ENCODE results near the gene IL2RA.
"Not testable (repeated sequence)": the region's sequence is repeated elsewhere in the genome, so short reads cannot be mapped to it uniquely, and the experiment has no call there.

Gene IL2RA

DNA sequence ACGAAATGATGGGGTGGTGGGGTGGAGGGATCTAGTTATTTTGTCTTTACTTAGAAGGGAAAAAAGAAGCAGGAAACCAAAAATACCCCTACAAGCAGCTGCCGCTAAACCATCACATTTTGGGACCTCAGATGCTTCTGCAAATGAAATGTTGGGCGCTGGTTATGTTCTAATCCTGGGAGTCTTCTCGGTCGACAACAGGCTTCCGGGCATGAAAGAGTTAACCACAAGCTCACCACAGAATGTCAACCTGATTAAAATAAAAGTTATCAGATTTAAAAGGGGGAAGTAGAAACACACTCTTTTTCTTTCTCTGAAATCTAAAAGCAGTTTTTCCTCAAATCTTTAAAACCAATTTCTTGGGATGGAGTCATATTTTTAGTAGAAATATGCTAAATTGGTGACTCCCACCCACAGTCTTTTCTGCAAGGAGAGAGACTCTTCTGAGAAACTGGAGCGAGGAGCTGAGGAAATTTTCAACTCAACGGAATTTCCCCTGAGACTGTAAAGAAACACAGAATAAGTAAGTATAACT, 16.8 kb downstream of the IL2RA start:
- no peak overlapping the region for H3K4me3 ChIP-seq (ENCODE audit: low read depth, low read length)
- DNase-seq (ENCODE audit: low read depth) = no peak

DNA sequence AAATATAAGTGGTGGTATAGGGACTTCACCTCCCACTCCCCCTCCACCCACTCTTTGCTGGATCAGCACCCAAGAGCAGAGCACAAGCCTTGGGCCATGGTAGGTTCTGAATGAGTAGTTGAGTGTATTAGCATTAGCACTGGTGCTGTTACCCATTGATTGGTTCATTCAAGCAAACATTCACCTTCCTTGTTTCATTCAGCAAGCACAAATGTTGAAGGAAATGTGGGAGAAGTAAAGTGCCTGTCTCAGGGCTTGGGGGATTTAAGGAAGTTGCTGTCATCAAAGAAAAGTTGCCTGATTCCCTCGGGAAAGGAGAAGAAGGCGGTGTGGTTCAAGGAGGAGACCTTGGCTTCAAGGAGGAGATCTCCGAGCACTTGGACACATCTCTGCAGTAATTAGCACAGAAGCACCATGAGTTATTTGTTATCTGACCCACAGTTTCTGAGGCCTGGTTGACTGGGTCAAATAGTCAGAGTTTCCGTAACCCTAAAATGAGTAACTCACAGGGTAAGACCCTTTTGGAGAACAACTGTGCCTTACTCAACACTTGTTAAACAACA, 17.3 kb downstream of the IL2RA start:
- no peak overlapping the region for H3K4me3 ChIP-seq (ENCODE audit: low read depth, low read length)
- DNase-seq (ENCODE audit: low read depth) = no peak

DNA sequence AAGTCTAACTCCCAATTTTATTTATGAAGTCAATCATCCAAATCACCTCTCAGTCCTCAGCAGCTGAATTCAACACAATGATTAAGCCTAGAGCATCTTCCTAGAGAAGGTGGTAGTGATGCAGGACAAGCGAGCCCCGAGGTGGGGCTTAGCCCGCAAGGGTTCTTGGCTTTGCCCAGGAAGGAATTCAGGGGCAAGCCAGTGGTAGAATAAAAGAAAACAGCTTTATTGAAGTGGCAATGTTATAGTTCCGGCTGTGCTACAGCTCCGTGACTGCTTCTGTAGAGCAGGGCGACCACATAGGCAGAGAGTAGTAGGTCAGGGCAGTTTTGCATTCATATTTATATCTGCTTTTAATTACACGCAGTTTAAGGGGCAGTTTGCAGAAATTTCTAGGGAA, 18.1 kb downstream of the IL2RA start:
- DNase-seq (ENCODE audit: low read depth) = no peak

DNA sequence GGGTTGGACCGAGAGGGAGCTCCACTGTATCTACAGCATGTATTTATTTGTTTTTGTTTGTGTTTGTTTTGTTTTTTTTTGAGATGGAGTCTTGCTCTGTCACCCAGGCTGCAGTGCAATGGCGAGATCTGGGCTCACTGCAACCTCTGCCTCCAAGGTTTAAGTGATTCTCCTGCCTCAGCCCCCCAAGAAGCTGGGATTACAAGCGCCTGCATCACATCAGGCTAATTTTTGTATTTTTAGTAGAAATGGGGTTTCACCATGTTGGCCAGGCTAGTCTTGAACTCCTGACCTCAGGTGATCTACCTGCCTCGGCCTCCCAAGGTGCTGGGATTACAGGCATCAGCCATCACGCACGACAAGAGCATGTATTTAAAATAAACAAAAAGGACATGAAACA, 18.8 kb downstream of the IL2RA start:
- not testable (repeated sequence) for H3K4me3 ChIP-seq (ENCODE audit: low read depth, low read length); DNase-seq (ENCODE audit: low read depth)

More for the DNA sequence above, 18.1 kb downstream of the IL2RA start:
- H3K4me3 ChIP-seq (ENCODE audit: low read depth, low read length) = no peak overlapping the region

DNA sequence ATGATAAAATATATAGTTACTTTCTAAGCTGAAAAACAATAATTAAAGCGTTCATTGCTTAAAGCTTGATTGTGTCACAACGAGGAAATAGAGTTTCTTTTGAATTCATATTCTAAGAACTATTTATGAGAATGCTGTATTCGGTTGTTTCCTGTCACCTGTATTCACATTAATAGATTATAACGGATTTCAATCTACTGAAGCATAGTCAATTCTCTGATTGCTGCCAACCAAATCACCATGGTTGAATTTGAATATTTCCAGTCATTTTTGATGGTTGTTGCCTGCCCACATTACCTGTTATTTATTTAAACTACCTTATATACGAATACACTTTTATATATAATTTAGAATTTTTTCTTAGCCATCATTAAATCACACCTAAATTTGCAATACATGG, 22.0 kb downstream of the IL2RA start:
- H3K4me3 ChIP-seq (ENCODE audit: low read depth, low read length) = no peak overlapping the region
- DNase-seq (ENCODE audit: low read depth) = no peak

DNA sequence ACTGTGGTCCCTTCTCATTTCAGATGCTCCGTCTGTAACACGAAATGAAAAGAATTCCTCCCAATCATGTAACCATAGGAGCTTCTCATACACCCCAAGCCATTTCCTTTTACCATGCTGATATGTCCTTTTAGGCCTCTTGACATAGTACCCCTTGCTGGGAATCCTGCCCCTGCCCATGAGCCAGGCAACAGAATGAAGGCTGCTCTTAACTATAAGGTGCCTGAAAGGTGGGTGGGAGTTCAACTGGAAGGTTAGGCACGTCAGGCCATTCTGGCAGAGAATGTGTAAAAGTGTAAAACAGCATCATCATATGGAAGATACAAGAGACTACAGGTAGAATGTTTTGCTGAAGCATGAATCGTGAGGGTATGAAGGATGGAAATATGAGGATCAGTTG, 22.5 kb downstream of the IL2RA start:
- H3K4me3 ChIP-seq (ENCODE audit: low read depth, low read length) = no peak overlapping the region
- no peak for DNase-seq (ENCODE audit: low read depth)

DNA sequence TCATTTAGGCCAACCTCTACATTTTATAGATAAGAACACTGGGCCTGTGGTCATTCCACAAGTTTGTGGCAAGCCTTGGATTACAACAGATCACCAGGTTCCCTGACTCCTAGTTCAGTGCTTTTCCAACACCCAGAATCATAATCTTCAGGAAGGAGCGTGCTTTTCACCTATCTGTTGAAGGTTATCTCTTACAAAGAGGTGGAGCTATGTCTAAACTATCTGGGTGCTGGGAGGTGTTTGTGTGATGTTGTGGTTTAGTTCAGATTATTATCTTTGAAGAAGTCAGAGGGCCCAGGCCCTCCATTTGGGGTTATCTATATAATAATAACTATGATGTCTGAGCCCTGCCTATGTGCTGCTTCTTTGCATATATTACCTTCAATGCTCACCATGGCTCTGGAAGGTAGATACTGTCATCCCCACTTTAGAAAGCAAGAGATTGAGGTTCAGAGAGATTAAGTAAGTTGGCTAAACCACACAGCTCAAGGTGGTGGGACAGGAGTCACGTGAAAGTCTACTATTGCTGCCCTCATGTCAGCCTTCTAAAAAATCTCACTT, 24.0 kb downstream of the IL2RA start:
- DNase-seq (ENCODE audit: low read depth) = no peak
- H3K4me3 ChIP-seq (ENCODE audit: low read depth, low read length) = no peak overlapping the region

DNA sequence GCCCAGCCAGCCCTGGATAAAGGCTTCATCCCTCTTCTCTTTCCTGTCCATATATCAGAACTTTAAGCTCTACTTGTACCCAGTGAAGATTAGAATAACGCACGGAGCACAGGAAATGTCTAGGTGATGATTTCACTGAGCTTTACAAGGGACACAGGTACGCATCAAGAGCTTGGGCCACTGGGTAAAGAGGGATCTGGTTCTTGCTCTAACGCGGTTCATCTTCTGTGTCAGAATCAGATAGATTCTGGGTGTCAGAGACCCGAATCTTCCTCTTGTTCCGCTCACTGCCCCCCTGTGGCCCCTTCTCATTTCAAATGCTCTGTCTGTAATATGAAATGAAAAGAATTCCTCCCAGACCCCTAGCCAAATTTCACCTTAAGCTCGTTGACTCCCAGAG, 24.7 kb downstream of the IL2RA start:
- DNase-seq (ENCODE audit: low read depth) = no peak
- no peak overlapping the region for H3K4me3 ChIP-seq (ENCODE audit: low read depth, low read length)

DNA sequence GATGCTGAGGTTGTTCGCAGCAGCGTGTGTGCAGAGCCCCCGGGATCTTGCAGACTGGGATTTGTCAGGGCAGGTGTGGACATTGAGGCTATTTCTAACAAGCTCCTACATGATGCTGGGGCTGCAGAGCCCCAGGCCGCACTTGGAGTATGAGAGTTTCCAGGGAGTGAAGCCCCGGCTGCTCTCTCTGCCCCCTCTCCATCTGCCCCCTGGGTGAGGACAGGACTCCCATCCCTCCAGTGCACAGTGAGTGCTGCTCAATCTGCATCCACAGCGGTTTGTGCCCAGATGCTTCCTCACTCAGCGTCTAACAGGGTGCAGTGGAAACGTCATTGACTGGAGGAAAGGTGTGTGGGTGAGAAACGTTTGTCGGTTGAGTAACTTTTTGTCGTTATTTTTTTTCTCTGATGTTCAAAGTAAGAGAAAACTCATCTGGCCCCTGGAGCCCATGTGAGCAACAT, 25.3 kb downstream of the IL2RA start:
- no peak for DNase-seq (ENCODE audit: low read depth)
- no peak overlapping the region for H3K4me3 ChIP-seq (ENCODE audit: low read depth, low read length)

DNA sequence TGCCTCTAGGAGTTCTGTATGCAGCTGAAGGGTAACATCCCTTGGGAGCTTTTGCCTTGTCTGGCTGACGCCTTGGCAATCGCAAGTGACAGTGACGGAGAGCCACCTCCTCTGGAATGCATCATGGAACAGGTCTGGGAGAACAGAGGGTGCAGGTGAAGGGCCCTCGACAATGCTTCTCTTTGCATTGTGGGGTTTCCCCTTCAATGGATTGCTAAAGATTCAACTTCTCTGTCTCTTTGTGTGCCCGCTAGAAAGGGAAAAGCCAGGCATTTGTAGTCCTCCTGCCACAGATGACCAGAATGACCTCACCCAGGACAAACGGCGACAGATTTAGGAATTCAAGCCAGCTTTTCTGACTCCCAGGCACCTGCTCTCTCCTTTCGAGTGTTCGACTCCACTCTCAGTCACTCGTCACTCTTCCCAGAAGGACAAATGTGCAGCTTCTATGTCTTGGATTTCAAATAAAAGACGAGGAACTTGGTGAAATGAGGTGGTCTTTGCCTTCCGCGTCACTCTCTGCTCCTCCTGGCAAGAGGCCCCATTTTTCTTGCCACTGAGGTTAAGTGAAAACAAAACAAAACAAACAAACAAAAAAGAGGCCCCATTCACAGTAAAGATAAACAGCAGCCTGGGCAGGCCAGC, 26.1 kb downstream of the IL2RA start:
- DNase-seq (ENCODE audit: low read depth) = no peak

DNA sequence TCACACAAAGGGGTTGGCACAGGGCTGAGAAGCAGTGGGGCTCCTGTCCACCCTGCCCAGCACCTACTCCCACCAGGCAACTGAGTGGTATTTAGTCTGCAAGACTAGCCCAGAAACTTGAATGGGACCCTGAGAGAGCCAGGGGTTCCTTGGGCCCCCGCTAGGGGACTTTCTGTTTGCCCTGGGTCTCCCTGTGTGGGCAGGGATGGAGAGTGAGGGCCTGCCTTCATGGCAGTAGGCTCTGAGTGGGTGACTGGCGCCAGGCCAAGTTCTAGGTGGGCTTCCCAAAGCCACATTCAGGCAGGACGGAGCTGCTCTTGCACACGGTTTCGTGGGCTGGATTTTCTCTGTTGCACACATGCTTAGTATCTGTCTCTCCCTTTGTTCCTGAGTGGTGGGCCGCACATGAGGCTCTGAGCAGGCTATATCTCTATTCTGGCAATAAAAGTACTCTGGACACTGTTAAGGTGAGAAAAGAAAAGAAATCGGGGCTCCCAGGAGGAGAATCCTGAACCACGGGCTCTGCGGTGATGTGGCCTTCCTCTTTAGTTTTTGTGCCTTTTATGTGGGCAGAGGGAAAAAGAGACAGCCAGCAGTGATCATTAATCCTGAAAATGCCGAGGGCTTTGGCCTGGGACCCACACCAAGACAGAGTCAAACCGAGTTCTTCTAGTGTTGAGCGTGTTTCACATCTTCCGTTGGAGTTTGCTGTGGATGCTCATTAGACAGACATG, 26.9 kb downstream of the IL2RA start:
- no peak overlapping the region for H3K4me3 ChIP-seq (ENCODE audit: low read depth, low read length)
- DNase-seq (ENCODE audit: low read depth) = no peak

More for the DNA sequence above, 26.1 kb downstream of the IL2RA start:
- H3K4me3 ChIP-seq (ENCODE audit: low read depth, low read length) = no peak overlapping the region

DNA sequence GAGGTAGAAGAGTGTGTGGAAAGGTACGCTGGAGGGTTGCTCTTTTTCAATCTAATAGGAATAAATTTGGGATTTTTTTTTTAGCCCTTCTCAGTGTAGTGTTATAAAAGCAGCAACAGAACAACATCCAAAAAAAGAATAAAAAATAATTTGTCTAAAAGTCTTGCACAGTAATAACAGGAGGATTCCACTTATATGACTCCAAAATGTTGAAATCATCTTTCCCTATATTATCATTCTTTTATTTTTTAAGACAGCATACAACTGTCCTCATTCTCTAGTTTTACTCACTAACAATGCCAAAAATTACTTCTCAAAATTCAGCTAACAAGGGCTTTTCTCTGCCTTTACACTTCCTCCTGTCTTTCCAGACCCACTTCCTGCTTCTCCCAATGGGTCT, 27.8 kb downstream of the IL2RA start:
- no peak overlapping the region for H3K4me3 ChIP-seq (ENCODE audit: low read depth, low read length)
- DNase-seq (ENCODE audit: low read depth) = no peak

DNA sequence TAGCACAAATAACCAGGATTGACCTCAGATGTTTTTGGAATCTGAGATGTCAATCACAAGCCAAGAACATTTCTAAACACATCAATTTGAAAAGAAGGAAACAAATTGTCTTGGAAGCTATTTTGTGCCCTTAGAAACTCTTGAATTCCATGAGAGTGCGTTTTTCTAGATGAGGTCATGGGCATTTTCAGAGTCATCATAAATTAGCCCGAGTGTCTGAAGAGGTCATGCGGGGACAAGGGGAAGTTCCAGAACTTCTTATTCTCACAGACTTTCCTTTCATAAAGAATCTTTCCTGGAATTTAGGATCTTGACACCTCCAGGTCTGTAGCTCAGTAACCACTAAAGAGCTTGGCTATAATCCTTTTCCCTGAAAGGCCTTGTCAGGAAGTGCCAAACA, 28.2 kb downstream of the IL2RA start:
- DNase-seq (ENCODE audit: low read depth) = no peak
- no peak overlapping the region for H3K4me3 ChIP-seq (ENCODE audit: low read depth, low read length)

DNA sequence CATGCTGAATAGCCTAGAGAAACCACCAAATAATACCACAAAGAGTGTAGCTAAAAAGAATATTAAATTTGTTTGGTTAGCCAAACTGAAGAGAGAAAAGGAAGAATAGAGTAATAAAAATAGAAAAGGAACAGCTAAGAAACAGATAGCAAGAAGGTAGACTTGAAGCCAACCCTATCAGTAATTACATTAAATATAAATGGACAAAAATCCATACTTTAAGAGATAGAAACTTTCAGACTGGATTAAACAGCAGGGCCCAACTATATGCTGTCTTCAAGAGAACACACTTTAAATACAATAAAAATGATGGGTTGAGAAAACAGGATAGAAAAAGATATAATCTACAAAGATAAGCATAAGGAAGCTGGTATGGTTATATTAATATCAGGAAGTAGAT, 31.2 kb downstream of the IL2RA start:
- no peak overlapping the region for H3K4me3 ChIP-seq (ENCODE audit: low read depth, low read length)
- no peak for DNase-seq (ENCODE audit: low read depth)

DNA sequence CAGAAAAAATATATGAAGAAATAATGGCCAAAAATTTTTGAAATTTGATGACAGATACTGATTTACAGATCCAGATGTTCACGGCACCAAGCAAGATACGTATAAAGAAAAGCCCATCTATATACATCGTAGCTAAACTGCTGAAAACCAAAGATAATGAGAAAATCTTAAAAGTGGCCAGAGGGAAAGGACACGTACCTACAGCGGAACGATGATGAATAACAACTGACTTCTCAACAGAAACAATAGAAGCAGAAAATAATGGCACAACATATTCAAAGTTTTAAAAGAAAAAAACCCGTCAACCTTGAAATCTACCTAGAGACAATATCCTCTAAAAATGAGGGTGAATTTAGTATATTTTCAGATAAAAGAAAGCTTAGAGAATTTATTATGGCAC, 31.9 kb downstream of the IL2RA start:
- no peak for DNase-seq (ENCODE audit: low read depth)
- no peak overlapping the region for H3K4me3 ChIP-seq (ENCODE audit: low read depth, low read length)

DNA sequence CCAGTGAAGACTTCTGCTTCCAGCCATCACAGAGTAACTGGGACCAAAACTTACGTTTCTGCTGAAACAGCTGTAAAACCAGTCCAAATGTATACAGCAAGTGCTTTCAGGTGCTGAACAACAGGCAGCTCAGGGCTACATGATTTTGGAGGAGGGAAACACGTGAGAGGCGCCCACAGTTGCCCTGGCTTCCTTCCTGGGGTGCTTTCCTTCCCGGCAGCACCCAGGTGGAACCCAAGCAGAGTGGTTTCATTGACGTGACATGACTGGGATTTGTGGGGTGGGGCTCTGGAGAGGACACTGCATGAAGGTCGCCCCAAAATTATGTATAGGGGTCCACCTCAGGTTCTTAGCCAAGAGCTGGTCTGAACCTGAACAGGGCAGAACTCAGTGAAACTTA, 34.2 kb downstream of the IL2RA start:
- no peak for DNase-seq (ENCODE audit: low read depth)
- no peak overlapping the region for H3K4me3 ChIP-seq (ENCODE audit: low read depth, low read length)

DNA sequence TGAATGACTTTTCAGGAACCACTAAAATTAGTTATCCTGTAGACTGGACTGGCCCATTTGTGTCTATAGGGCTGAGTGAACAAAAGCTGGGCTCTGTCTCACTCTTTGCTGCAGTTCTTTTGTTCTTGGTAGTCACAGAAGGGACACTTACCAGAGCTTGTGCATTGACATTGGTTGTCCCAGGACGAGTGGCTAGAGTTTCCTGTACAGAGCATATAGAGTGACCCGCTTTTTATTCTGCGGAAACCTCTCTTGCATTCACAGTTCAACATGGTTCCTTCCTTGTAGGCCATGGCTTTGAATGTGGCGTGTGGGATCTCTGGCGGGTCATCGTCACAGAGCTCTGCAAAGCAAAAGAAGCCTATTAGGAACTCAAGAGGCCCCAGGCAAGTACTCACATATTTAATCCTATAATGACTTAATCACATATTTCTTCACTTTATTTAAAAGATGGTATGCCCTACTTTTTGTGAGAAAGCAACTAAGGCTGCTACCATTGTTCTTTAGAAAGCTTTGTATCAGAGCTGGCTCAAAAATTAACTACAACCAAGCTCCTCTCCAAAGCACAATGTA, 36.4 kb downstream of the IL2RA start:
- H3K4me3 ChIP-seq (ENCODE audit: low read depth, low read length) = no peak overlapping the region
- no peak for DNase-seq (ENCODE audit: low read depth)

DNA sequence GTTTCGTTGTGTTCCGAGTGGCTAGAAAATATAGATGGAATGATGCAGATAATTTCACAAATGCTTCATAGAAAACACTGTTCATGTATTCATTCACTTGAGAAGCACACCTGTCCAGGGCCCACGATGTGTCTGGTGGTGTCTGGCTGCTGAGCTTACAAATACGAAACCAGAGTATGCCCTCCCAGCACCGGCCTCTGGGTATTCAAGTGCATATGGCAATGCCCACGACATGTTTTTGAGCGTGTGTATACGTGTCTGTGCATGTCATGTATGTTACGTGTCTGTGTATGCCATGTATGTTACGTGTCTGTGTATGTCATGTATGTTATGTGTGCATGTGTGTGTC, 37.9 kb downstream of the IL2RA start:
- no peak for DNase-seq (ENCODE audit: low read depth)
- no peak overlapping the region for H3K4me3 ChIP-seq (ENCODE audit: low read depth, low read length)

DNA sequence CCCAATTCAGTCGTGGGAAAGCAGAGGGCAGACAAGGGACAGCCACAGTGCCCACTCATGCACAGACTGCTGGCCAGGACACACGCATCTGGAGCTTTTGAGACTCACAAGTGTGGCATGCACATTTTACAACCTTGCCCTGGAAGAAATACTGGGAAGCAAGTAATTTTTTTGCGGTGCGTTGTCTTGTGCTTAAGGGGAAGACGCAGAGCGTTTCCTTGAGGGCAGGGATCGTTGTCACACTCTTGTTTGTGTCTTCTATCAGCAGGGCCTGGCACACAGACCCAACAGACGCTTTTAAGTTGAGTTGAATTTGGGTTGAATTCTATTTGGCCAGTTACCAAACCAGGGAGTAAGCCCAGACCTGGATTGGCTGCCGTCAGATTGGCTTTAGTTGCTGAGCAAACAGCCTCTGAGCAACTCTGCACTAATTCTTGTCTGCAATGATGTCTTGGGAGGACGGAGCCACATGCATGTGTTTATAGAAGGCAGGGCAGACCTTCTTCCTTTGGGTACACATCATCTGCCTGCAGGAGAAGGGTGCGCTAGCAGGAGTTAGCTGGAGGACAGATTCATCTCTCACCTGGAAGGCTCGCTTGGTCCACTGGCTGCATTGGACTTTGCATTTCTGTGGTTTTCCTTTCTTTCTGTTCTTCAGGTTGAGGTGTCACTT, 38.4 kb downstream of the IL2RA start:
- H3K4me3 ChIP-seq (ENCODE audit: low read depth, low read length) = no peak overlapping the region
- DNase-seq (ENCODE audit: low read depth) = no peak

DNA sequence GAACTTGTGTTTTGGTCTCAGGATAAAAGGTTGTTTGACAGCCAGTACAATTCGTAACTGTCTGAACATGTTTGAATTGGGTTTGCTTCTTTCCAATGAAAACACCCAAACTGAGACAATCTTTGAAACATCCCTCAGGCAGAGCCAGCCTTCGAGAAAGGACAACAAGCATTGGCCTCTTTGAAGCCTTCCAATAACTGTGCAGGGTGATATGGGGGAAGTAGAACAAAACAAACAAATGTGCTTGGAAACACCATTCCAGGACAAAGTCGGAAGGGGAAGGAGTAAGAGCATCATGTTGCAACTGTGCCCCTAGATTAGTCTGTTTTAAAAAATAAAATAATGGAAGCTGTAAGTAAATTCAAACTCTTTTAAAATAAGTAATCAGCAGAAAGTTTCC, 39.5 kb downstream of the IL2RA start:
- H3K4me3 ChIP-seq (ENCODE audit: low read depth, low read length) = no peak overlapping the region
- DNase-seq (ENCODE audit: low read depth) = no peak

All from skeletal muscle cell (primary cell).